WTC11 (cell line): Measurements from ENCODE around the gene CLN6. TPM values are rescaled to one million over a fixed set of nuclear protein-coding genes. Genes with fewer than 3 reads are reported as not detected.

Experiments
- ATAC-seq: fragments of 200-7000 bp; cut with Tn5 transposase; 2 replicates; pipeline ENCODE4 v1.10.0; 2021; ENCODE audit warnings: mild to moderate bottlenecking, moderate library complexity
- CTCF ChIA-PET: fragments of 300-600 bp; sonication (Branson Sonifier 250); formaldehyde crosslinking; loops from one replicate; lab custom pipeline; 2021; ENCODE audit warnings: antibody characterized with exemption; lab: Charles Lee
- POLR2A ChIA-PET: fragments of 350-600 bp; sonication (Branson Sonifier 250); formaldehyde crosslinking; loops from one replicate; lab custom pipeline; 2021; ENCODE audit warnings: antibody characterized with exemption; lab: Charles Lee
- DNase-seq: peaks from one replicate; pipeline ENCODE4 v3.0.0; 2021; ENCODE audit warnings: low spot score
- H3K27ac Mint-ChIP-seq: 2 replicates; pipeline ENCODE4 v1.8.0; 2021; ENCODE audit warnings: mixed read lengths
- H3K27me3 Mint-ChIP-seq: 2 replicates; pipeline ENCODE4 v1.8.0; 2021; ENCODE audit warnings: low read depth, mild to moderate bottlenecking, moderate library complexity, mixed read lengths
- H3K36me3 Mint-ChIP-seq: 2 replicates; pipeline ENCODE4 v1.8.0; 2021; ENCODE audit warnings: mixed read lengths
- H3K4me1 Mint-ChIP-seq: 2 replicates; pipeline ENCODE4 v1.8.0; 2022; ENCODE audit warnings: mixed read lengths
- H3K4me3 Mint-ChIP-seq: 2 replicates; pipeline ENCODE4 v1.8.0; 2021; ENCODE audit warnings: mild to moderate bottlenecking, moderate library complexity, mixed read lengths
- H3K9me3 Mint-ChIP-seq: 2 replicates; pipeline ENCODE4 v1.8.0; 2021; ENCODE audit warnings: mixed read lengths
- CREM ChIP-seq: sonication (generic); formaldehyde crosslinking; IDR thresholded peaks from 2 replicates; pipeline ENCODE4 v1.8.1; 2022; ENCODE audit warnings: mild to moderate bottlenecking, missing genetic modification reagents, moderate library complexity
- E2F4 ChIP-seq: sonication (generic); formaldehyde crosslinking; IDR thresholded peaks from 2 replicates; pipeline ENCODE4 v1.8.1; 2022; ENCODE audit warnings: low read depth, mild to moderate bottlenecking, moderate library complexity, missing genetic modification reagents, borderline replicate concordance
- ESRRA ChIP-seq: sonication (generic); formaldehyde crosslinking; IDR thresholded peaks from 2 replicates; pipeline ENCODE4 v1.8.1; 2022; ENCODE audit warnings: mild to moderate bottlenecking, missing genetic modification reagents, borderline replicate concordance
- NR2C2 ChIP-seq: sonication (generic); formaldehyde crosslinking; IDR thresholded peaks from 2 replicates; pipeline ENCODE4 v1.8.0; 2022; ENCODE audit warnings: mild to moderate bottlenecking, missing genetic modification reagents
- TP53 ChIP-seq: sonication (generic); formaldehyde crosslinking; IDR thresholded peaks from 2 replicates; pipeline ENCODE4 v1.8.1; 2023; ENCODE audit warnings: mild to moderate bottlenecking, missing genetic modification reagents
- total RNA-seq: library from RNA; stranded (reverse); gene quantifications from 3 replicates; pipeline ENCODE4 v1.2.3, GENCODE V29; 2021
- TF ChIP-seq, protein P1 (sequence below): fragments of 250-450 bp; sonication (Bioruptor Pico); IDR thresholded peaks from 2 replicates; pipeline ENCODE4 v1.9.0; 2021; ENCODE audit warnings: mild to moderate bottlenecking
- TF ChIP-seq, protein P2 (sequence below): sonication (generic); formaldehyde crosslinking; IDR thresholded peaks from 2 replicates; pipeline ENCODE4 v1.8.1; 2023; ENCODE audit warnings: mild to moderate bottlenecking, missing genetic modification reagents, borderline replicate concordance
- TF ChIP-seq, protein P3 (sequence below): sonication (generic); formaldehyde crosslinking; IDR thresholded peaks from 2 replicates; pipeline ENCODE4 v1.8.0; 2023; ENCODE audit warnings: missing genetic modification reagents, mild to moderate bottlenecking, borderline replicate concordance

Gene CLN6
- total RNA-seq, 1 experiment from 2014 or later, result 50.2 TPM

DNA sequence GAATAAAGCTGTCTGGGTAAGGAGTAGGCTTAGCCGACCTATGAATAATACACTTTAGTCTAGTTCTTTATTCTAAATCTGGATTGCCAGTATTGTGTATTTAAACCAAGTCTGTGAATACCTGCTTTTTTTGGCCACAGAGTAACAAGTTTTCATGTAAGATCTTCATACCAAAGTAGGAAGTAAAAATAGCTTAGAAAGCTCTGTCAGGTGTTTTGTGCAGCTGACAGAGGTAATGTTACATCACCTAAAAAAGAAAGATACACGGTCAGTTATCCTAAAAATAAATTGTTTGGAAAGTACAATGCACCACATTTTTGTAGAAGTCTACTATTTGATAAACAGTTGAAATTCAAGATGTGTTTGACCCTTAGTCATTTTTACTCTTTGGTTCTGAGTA lies 40.9 kb downstream of the CLN6 start:
- POLR2A ChIA-PET, result no interaction called here
- CTCF ChIA-PET, result interaction anchor here (1.0 kb wide), 1 partner anchor 22 kb away, joined by 3 read pairs; no protein-coding TSS in a partner anchor

More for the DNA sequence above, 40.9 kb downstream of the CLN6 start:
- Mint-ChIP-seq H3K4me1 (peaks cover 17% of the 10 kb centered on the region), H3K27me3 (no peaks in the 10 kb centered on the region), H3K9me3 (no peaks in the 10 kb centered on the region), H3K36me3 (peaks cover 41% of the 10 kb centered on the region), H3K4me3 (no peak overlapping the region), H3K27ac (no peak overlapping the region)
- TF ChIP-seq CREM (CRISPR knock-in tag) (no peak), NR2C2 (CRISPR knock-in tag) (no peak), ESRRA (CRISPR knock-in tag) (no peak), E2F4 (CRISPR knock-in tag) (no peak), TP53 (no peak)
- TF ChIP-seq, protein P1, sequence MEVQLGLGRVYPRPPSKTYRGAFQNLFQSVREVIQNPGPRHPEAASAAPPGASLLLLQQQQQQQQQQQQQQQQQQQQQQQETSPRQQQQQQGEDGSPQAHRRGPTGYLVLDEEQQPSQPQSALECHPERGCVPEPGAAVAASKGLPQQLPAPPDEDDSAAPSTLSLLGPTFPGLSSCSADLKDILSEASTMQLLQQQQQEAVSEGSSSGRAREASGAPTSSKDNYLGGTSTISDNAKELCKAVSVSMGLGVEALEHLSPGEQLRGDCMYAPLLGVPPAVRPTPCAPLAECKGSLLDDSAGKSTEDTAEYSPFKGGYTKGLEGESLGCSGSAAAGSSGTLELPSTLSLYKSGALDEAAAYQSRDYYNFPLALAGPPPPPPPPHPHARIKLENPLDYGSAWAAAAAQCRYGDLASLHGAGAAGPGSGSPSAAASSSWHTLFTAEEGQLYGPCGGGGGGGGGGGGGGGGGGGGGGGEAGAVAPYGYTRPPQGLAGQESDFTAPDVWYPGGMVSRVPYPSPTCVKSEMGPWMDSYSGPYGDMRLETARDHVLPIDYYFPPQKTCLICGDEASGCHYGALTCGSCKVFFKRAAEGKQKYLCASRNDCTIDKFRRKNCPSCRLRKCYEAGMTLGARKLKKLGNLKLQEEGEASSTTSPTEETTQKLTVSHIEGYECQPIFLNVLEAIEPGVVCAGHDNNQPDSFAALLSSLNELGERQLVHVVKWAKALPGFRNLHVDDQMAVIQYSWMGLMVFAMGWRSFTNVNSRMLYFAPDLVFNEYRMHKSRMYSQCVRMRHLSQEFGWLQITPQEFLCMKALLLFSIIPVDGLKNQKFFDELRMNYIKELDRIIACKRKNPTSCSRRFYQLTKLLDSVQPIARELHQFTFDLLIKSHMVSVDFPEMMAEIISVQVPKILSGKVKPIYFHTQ (CRISPR knock-in tag), result no peak
- TF ChIP-seq, protein P2, sequence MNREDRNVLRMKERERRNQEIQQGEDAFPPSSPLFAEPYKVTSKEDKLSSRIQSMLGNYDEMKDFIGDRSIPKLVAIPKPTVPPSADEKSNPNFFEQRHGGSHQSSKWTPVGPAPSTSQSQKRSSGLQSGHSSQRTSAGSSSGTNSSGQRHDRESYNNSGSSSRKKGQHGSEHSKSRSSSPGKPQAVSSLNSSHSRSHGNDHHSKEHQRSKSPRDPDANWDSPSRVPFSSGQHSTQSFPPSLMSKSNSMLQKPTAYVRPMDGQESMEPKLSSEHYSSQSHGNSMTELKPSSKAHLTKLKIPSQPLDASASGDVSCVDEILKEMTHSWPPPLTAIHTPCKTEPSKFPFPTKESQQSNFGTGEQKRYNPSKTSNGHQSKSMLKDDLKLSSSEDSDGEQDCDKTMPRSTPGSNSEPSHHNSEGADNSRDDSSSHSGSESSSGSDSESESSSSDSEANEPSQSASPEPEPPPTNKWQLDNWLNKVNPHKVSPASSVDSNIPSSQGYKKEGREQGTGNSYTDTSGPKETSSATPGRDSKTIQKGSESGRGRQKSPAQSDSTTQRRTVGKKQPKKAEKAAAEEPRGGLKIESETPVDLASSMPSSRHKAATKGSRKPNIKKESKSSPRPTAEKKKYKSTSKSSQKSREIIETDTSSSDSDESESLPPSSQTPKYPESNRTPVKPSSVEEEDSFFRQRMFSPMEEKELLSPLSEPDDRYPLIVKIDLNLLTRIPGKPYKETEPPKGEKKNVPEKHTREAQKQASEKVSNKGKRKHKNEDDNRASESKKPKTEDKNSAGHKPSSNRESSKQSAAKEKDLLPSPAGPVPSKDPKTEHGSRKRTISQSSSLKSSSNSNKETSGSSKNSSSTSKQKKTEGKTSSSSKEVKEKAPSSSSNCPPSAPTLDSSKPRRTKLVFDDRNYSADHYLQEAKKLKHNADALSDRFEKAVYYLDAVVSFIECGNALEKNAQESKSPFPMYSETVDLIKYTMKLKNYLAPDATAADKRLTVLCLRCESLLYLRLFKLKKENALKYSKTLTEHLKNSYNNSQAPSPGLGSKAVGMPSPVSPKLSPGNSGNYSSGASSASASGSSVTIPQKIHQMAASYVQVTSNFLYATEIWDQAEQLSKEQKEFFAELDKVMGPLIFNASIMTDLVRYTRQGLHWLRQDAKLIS, result no peak
- TF ChIP-seq, protein P3, sequence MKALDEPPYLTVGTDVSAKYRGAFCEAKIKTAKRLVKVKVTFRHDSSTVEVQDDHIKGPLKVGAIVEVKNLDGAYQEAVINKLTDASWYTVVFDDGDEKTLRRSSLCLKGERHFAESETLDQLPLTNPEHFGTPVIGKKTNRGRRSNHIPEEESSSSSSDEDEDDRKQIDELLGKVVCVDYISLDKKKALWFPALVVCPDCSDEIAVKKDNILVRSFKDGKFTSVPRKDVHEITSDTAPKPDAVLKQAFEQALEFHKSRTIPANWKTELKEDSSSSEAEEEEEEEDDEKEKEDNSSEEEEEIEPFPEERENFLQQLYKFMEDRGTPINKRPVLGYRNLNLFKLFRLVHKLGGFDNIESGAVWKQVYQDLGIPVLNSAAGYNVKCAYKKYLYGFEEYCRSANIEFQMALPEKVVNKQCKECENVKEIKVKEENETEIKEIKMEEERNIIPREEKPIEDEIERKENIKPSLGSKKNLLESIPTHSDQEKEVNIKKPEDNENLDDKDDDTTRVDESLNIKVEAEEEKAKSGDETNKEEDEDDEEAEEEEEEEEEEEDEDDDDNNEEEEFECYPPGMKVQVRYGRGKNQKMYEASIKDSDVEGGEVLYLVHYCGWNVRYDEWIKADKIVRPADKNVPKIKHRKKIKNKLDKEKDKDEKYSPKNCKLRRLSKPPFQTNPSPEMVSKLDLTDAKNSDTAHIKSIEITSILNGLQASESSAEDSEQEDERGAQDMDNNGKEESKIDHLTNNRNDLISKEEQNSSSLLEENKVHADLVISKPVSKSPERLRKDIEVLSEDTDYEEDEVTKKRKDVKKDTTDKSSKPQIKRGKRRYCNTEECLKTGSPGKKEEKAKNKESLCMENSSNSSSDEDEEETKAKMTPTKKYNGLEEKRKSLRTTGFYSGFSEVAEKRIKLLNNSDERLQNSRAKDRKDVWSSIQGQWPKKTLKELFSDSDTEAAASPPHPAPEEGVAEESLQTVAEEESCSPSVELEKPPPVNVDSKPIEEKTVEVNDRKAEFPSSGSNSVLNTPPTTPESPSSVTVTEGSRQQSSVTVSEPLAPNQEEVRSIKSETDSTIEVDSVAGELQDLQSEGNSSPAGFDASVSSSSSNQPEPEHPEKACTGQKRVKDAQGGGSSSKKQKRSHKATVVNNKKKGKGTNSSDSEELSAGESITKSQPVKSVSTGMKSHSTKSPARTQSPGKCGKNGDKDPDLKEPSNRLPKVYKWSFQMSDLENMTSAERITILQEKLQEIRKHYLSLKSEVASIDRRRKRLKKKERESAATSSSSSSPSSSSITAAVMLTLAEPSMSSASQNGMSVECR, result no peak
- DNase-seq, result no peak
- ATAC-seq, result no peak
